SK-N-SH (cell line): ENCODE data around the gene LOXHD1. TPM values are rescaled to one million over a fixed set of nuclear protein-coding genes. Genes with fewer than 3 reads are reported as not detected.

Experiments
- CTCF ChIA-PET: fragments of 300-600, 350-600 bp; formaldehyde crosslinking; extraction: SDS; loops from one replicate; lab custom pipeline; 2021; lab: Yijun Ruan, JAX
- POLR2A ChIA-PET: fragments of 350-600 bp; sonication (Branson Sonifier 250); formaldehyde crosslinking; extraction: SDS; loops from one replicate; lab custom pipeline; 2020; ENCODE audit warnings: antibody characterized with exemption, inconsistent platforms; lab: Yijun Ruan, JAX
- DNase-seq: peaks from one replicate; pipeline ENCODE4 v3.0.0; 2012
- H2AFZ ChIP-seq: fragments of 200-600 bp; sonication (generic); 2 replicates; pipeline ENCODE4 v1.8.1; 2016; ENCODE audit warnings: antibody characterized with exemption, mild to moderate bottlenecking, low read depth
- H3F3A ChIP-seq: fragments of 200-600 bp; sonication (generic); replicated peaks from 2 replicates; pipeline ENCODE3; 2016; ENCODE audit warnings: antibody characterized with exemption, mild to moderate bottlenecking; ENCODE audit not compliant: insufficient read depth
- H3K27ac ChIP-seq, 2 experiments: fragments of 200-500 bp in 1 of 2; fragments of 200-600 bp in 1 of 2; sonication (Bioruptor generic) in 1 of 2; sonication (generic), shearing (Covaris generic) in 1 of 2; 2 replicates each; pipeline versions ENCODE4 v1.5.1 to v1.6.1; 2014 to 2016; ENCODE audit warnings: low read depth in 2 of 2, inconsistent platforms in 1 of 2, low read length in 1 of 2, mild to moderate bottlenecking in 1 of 2, mixed read lengths in 1 of 2
- H3K27me3 ChIP-seq: fragments of 200-600 bp; sonication (generic), shearing (Covaris generic); 2 replicates; pipeline ENCODE4 v1.6.1; 2016; ENCODE audit warnings: mixed run types; ENCODE audit not compliant: insufficient read depth
- H3K36me3 ChIP-seq, 2 experiments: fragments of 200-500 bp in 1 of 2; fragments of 200-600 bp in 1 of 2; sonication (Bioruptor generic) in 1 of 2; sonication (generic) in 1 of 2; replicated peaks in 1 of 2; 2 replicates each; pipeline versions ENCODE3 to v1.5.1; 2014 to 2016; ENCODE audit warnings: low read length in 1 of 2, mild to moderate bottlenecking in 1 of 2; ENCODE audit not compliant: insufficient read depth in 2 of 2, control insufficient read depth in 1 of 2
- H3K4me1 ChIP-seq, 2 experiments: fragments of 200-500 bp in 1 of 2; fragments of 200-600 bp in 1 of 2; sonication (Bioruptor generic) in 1 of 2; sonication (generic), shearing (Covaris generic) in 1 of 2; 2 replicates each; pipeline versions ENCODE4 v1.5.1 to v1.6.1; 2014 to 2016; ENCODE audit warnings: low read depth in 1 of 2, low read length in 1 of 2, mixed run types in 1 of 2; ENCODE audit not compliant: insufficient read depth in 2 of 2, control insufficient read depth in 1 of 2
- H3K4me2 ChIP-seq: fragments of 200-600 bp; sonication (generic), shearing (Covaris generic); 2 replicates; pipeline ENCODE4 v1.6.1; 2017; ENCODE audit warnings: mixed run types
- H3K4me3 ChIP-seq, 2 experiments: fragments of 200-500 bp in 1 of 2; fragments of 200-600 bp in 1 of 2; sonication (Bioruptor generic) in 1 of 2; sonication (generic), shearing (Covaris generic) in 1 of 2; 2 replicates each; pipeline versions ENCODE4 v1.5.1 to v1.8.1; 2014 to 2016; ENCODE audit warnings: low read depth in 2 of 2, inconsistent platforms in 1 of 2, low read length in 1 of 2, mild to moderate bottlenecking in 1 of 2, mixed read lengths in 1 of 2, moderate library complexity in 1 of 2
- H3K79me2 ChIP-seq: fragments of 200-600 bp; sonication (generic); 2 replicates; pipeline ENCODE4 v1.8.1; 2017; ENCODE audit warnings: mild to moderate bottlenecking; ENCODE audit not compliant: insufficient read depth
- H3K9ac ChIP-seq: fragments of 200-600 bp; sonication (generic); 2 replicates; pipeline ENCODE4 v1.6.1; 2017; ENCODE audit warnings: mixed run types
- H3K9me2 ChIP-seq: fragments of 200-600 bp; sonication (generic); 2 replicates; pipeline ENCODE4 v1.6.1; 2017; ENCODE audit warnings: mixed run types
- H3K9me3 ChIP-seq: fragments of 200-600 bp; sonication (generic); 2 replicates; pipeline ENCODE4 v1.6.1; 2017; ENCODE audit warnings: mixed run types, mild to moderate bottlenecking, moderate library complexity
- H4K20me1 ChIP-seq: fragments of 200-600 bp; sonication (generic); 2 replicates; pipeline ENCODE4 v1.6.1; 2017; ENCODE audit warnings: mild to moderate bottlenecking, mixed run types; ENCODE audit not compliant: insufficient read depth
- ELF1 ChIP-seq: IDR thresholded peaks from 2 replicates; pipeline ENCODE4 v1.4.0; 2012
- EZH2phosphoT487 ChIP-seq: fragments of 200-600 bp; sonication (generic); IDR thresholded peaks from 2 replicates; pipeline ENCODE4 v1.6.1; 2017; ENCODE audit warnings: low read depth, mixed run types, mild to moderate bottlenecking, antibody characterized with exemption, moderate library complexity, borderline replicate concordance
- FOSL2 ChIP-seq: IDR thresholded peaks from 2 replicates; pipeline ENCODE4 v1.4.0; 2012; ENCODE audit warnings: low read depth, mild to moderate bottlenecking, moderate library complexity, borderline replicate concordance
- FOXM1 ChIP-seq: IDR thresholded peaks from 2 replicates; pipeline ENCODE4 v1.4.0; 2012; ENCODE audit warnings: low read depth, mild to moderate bottlenecking
- GABPA ChIP-seq: IDR thresholded peaks from 2 replicates; pipeline ENCODE4 v1.4.0; 2012; ENCODE audit warnings: low read depth, mild to moderate bottlenecking
- IRF3 ChIP-seq: fragments of 150-350 bp; IDR thresholded peaks from 2 replicates; pipeline ENCODE4 v1.6.1; 2016; ENCODE audit warnings: mild to moderate bottlenecking, low read depth, low read length
- JUND ChIP-seq: IDR thresholded peaks from 2 replicates; pipeline ENCODE4 v1.4.0; 2012
- MXI1 ChIP-seq: IDR thresholded peaks from 2 replicates; pipeline ENCODE4 v1.6.1; 2012; ENCODE audit warnings: mild to moderate bottlenecking, low read depth, low read length, improper control_type of control experiment
- TCF12 ChIP-seq: IDR thresholded peaks from 2 replicates; pipeline ENCODE4 v1.4.0; 2012
- TEAD4 ChIP-seq: IDR thresholded peaks from 2 replicates; pipeline ENCODE4 v1.4.0; 2012; ENCODE audit warnings: mild to moderate bottlenecking, borderline replicate concordance; ENCODE audit not compliant: insufficient read depth
- USF2 ChIP-seq: fragments of 150-350 bp; IDR thresholded peaks from 2 replicates; pipeline ENCODE4 v1.6.1; 2017; ENCODE audit warnings: antibody characterized with exemption, low read length, low read depth, borderline replicate concordance
- YY1 ChIP-seq: IDR thresholded peaks from 2 replicates; pipeline ENCODE4 v1.4.0; 2012; ENCODE audit warnings: low read depth, mild to moderate bottlenecking
- WGBS: methylation state at CpG from one replicate; pipeline ENCODE4 v1.1.6; 2017; ENCODE audit warnings: low lambda C conversion rate; 5-methylcytosine and 5-hydroxymethylcytosine counted together
- polyA plus RNA-seq, 3 experiments: library from polyadenylated mRNA; depleted of rRNA; stranded (reverse); fragments of >200 nt; gene quantifications; 2 replicates each; pipeline ENCODE4 v1.2.3, GENCODE V29; 2012

LOXHD1 gene
- polyA plus RNA-seq, 1 of the 3 experiments (the other 2 are of a cell fraction), result not detected

- no peak overlapping the region for H3K4me3 ChIP-seq
- H3K9ac ChIP-seq, result no peak overlapping the region
- H3K9me3 ChIP-seq, result no peaks in the 10 kb centered on the region
- ChIA-PET POLR2A (no interaction called here), CTCF (interaction anchor here (1.2 kb wide), 1 partner anchor 46 kb away, joined by 3 read pairs; no protein-coding TSS in a partner anchor)
- no peaks in the 10 kb centered on the region for H3K36me3 ChIP-seq
- H2AFZ ChIP-seq, result no peak overlapping the region
- no peaks in the 10 kb centered on the region for H4K20me1 ChIP-seq
- no peaks in the 10 kb centered on the region for H3K9me2 ChIP-seq
- DNase-seq, result no peak
- no peak overlapping the region for H3K4me2 ChIP-seq
- 69% methylated on average over 6 of the region's 7 CpGs for whole genome bisulfite sequencing
- H3K27ac ChIP-seq, result no peak overlapping the region
- no peaks in the 10 kb centered on the region for H3F3A ChIP-seq
- H3K4me1 ChIP-seq, result peaks cover 0 to 12% of the 10 kb centered on the region in 2 experiments; a peak in 1 of 4 replicates
- no peaks in the 10 kb centered on the region for H3K27me3 ChIP-seq
- H3K79me2 ChIP-seq, result no peaks in the 10 kb centered on the region
- no peak for TF ChIP-seq JUND
These were observed 47.2 kb upstream of the LOXHD1 start for GRCh38 chr18:46704189-46704588.

- WGBS, result 56% methylated on average over 6 of the region's 6 CpGs
- CTCF ChIA-PET, result interaction anchor here (1.0 kb wide), 1 partner anchor 44 kb away, joined by 4 read pairs; no protein-coding TSS in a partner anchor
These were observed 45.5 kb upstream of the LOXHD1 start for GRCh38 chr18:46702471-46702870.

More at GRCh38 chr18:46702471-46702870, 45.5 kb upstream of the LOXHD1 start:
- H3K9me3 ChIP-seq, result no peaks in the 10 kb centered on the region
- TF ChIP-seq MXI1 (no peak), FOXM1 (no peak), USF2 (no peak), EZH2phosphoT487 (no peak), IRF3 (no peak), TEAD4 (no peak), TCF12 (no peak), GABPA (no peak), YY1 (no peak), ELF1 (no peak), FOSL2 (no peak)
- no peaks in the 10 kb centered on the region for H3F3A ChIP-seq
- no peaks in the 10 kb centered on the region for H3K9me2 ChIP-seq
- no peak overlapping the region for H2AFZ ChIP-seq
- no peak overlapping the region for H3K4me3 ChIP-seq
- H3K36me3 ChIP-seq, result no peaks in the 10 kb centered on the region
- H3K79me2 ChIP-seq, result no peaks in the 10 kb centered on the region
- H3K4me2 ChIP-seq, result no peak overlapping the region
- H3K4me1 ChIP-seq, result peaks cover 0 to 12% of the 10 kb centered on the region in 2 experiments; a peak in 1 of 4 replicates
- no peaks in the 10 kb centered on the region for H4K20me1 ChIP-seq
- POLR2A ChIA-PET, result no interaction called here
- H3K9ac ChIP-seq, result no peak overlapping the region
- no peak overlapping the region for H3K27ac ChIP-seq
- DNase-seq, result no peak
- H3K27me3 ChIP-seq, result no peaks in the 10 kb centered on the region
